ENCODE data around the gene CXCL14.

GRCh38 chr5:135576075-135576599, 2.7 kb downstream of the CXCL14 start:
- TF ChIP-seq POLR2A (IDR thresholded peaks at IDR 0.05) (no peak), CTCF (IDR thresholded peaks at IDR 0.05) (no peak)
